ENCODE results near the gene RASSF7.

Gene RASSF7

DNA sequence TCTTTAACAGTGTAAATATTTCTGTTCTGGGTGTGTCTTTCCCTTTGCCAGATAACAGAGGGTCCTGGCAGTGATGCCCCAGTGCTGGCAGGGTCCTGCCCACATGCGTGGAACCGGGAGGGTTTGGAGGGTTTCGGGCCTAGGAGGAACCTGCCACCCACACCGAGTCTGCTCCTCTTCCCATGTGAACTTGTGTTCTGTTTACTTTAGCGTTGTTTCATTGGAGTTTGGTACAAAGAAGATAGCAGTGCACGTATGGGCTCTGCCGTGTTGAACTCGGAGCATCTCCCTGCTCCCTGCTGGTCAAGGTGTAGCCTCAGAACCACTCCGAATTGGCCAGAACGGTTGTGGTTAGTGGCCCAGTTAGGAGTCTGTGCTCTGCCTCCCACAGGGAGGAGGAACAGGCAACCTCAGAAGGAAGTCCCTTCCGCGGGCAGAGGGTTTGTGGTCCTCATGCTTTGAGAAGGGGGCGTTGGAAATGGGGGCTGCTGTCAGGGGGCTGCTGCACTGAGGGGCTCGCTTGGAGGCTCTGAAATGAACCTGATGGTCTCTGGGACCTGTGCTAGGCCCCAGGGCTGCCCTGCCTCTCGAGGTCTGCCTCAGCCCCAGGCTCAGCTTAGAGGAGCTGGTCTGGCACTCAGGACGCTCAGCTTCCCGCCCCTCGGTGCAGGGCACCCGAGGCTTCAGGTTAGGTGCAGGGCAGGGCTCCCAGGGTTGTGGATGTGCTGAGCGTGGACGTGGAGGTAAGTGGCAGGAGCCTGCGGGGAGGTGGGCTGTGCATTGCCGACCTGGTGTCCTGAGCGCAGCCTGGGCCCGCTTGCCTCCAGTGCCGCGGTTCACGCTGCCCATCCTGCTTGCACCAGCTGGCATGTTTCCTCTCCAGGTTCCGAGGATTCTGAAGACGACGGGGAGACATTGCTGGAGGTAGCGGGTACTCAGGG, 25.9 kb downstream of the RASSF7 start:
- TF ChIP-seq CTBP1 (IDR thresholded peaks at IDR 0.05; ENCODE audit: borderline replicate concordance) (no peak), SUZ12 (IDR thresholded peaks at IDR 0.05) (no peak), SP1 (IDR thresholded peaks at IDR 0.05) (no peak), HDGF (IDR thresholded peaks at IDR 0.05; ENCODE audit: borderline replicate concordance) (no peak), FOXA1 (IDR thresholded peaks at IDR 0.05) (no peak), PKNOX1 (IDR thresholded peaks at IDR 0.05) (no peak), ARNT (IDR thresholded peaks at IDR 0.05) (no peak), FOXM1 (IDR thresholded peaks at IDR 0.05; ENCODE audit: borderline replicate concordance) (no peak), LEF1 (IDR thresholded peaks at IDR 0.05; ENCODE audit: borderline replicate concordance) (no peak), BHLHE40 (IDR thresholded peaks at IDR 0.05; ENCODE audit: borderline replicate concordance) (no peak), TARDBP (IDR thresholded peaks at IDR 0.05) (no peak), ZNF384 (IDR thresholded peaks at IDR 0.05) (no peak), ELF4 (IDR thresholded peaks at IDR 0.05) (no peak), NFRKB (IDR thresholded peaks at IDR 0.05) (no peak), FOXK2 (IDR thresholded peaks at IDR 0.05) (no peak), L3MBTL2 (conservative IDR thresholded peaks at IDR 0.05) (no peak)
- ChIA-PET POLR2A (no interaction called here), CTCF (interaction anchor here (1.4 kb wide), 1 partner anchor 11 kb away, joined by 3 read pairs; no protein-coding TSS in a partner anchor)
- DNase-seq (ENCODE audit: extremely low spot score): no peak

DNA sequence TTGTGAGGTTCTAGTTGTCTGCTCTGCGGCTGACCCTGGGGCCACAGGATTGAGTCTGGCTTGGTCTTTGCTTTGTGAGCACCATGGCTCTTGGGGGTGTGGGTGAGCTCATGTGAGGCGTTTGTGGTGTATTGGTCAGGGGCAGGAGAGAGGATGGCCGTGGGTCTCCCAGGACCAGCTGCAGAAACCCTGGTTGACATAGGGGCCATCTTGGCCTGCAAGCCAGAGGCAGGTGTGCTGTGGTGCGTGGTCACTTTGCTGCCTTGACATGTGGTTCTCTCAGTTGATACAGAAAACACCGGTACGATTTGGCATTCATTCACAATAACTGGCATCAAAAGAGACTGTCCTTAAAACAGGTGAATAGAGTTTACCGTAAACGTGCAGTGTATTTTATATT, 26.8 kb downstream of the RASSF7 start:
- TF ChIP-seq ZNF384 (IDR thresholded peaks at IDR 0.05): no peak
- TF ChIP-seq HDGF (IDR thresholded peaks at IDR 0.05; ENCODE audit: borderline replicate concordance): no peak
- no peak for TF ChIP-seq FOXM1 (IDR thresholded peaks at IDR 0.05; ENCODE audit: borderline replicate concordance)
- TF ChIP-seq SP1 (IDR thresholded peaks at IDR 0.05): no peak
- TF ChIP-seq NFRKB (IDR thresholded peaks at IDR 0.05): no peak
- TF ChIP-seq FOXK2 (IDR thresholded peaks at IDR 0.05): no peak
- TF ChIP-seq BHLHE40 (IDR thresholded peaks at IDR 0.05; ENCODE audit: borderline replicate concordance): no peak
- no peak for TF ChIP-seq PKNOX1 (IDR thresholded peaks at IDR 0.05)
- TF ChIP-seq ARNT (IDR thresholded peaks at IDR 0.05): no peak
- TF ChIP-seq ELF4 (IDR thresholded peaks at IDR 0.05): no peak
- TF ChIP-seq CTBP1 (IDR thresholded peaks at IDR 0.05; ENCODE audit: borderline replicate concordance): no peak
- TF ChIP-seq L3MBTL2 (conservative IDR thresholded peaks at IDR 0.05): no peak
- no peak for TF ChIP-seq TARDBP (IDR thresholded peaks at IDR 0.05)
- TF ChIP-seq SUZ12 (IDR thresholded peaks at IDR 0.05): no peak
- TF ChIP-seq FOXA1 (IDR thresholded peaks at IDR 0.05): no peak
- no peak for TF ChIP-seq LEF1 (IDR thresholded peaks at IDR 0.05; ENCODE audit: borderline replicate concordance)
- DNase-seq (ENCODE audit: extremely low spot score): no peak
- ChIA-PET CTCF (no interaction called here), POLR2A (interaction anchor here (1.2 kb wide), 1 partner anchor 17 kb away, joined by 3 read pairs; no protein-coding TSS in a partner anchor)

DNA sequence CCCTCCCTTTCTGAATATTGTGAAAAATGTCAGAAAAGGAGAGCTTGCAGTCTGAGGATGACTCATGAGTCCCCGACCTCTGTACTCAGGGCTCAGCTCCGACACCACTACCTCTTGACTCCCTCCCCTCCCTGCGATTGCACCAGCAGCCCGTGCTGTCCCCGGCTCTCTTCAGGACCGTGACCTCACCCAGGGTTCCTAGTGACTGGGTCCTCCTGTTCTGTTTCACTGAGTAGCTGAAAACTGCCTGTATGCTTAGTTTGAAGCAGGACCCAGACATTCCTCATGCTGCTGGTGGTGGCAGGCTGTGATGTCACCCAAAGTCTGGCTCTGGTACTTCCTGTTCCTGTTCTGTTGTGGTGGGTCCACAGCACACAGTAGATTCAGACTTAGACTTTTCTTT, 27.2 kb downstream of the RASSF7 start:
- TF ChIP-seq LEF1 (IDR thresholded peaks at IDR 0.05; ENCODE audit: borderline replicate concordance): no peak
- ChIA-PET POLR2A (interaction anchor here (1.2 kb wide), 1 partner anchor 18 kb away, joined by 3 read pairs; no protein-coding TSS in a partner anchor), CTCF (no interaction called here)
- no peak for DNase-seq (ENCODE audit: extremely low spot score)

DNA sequence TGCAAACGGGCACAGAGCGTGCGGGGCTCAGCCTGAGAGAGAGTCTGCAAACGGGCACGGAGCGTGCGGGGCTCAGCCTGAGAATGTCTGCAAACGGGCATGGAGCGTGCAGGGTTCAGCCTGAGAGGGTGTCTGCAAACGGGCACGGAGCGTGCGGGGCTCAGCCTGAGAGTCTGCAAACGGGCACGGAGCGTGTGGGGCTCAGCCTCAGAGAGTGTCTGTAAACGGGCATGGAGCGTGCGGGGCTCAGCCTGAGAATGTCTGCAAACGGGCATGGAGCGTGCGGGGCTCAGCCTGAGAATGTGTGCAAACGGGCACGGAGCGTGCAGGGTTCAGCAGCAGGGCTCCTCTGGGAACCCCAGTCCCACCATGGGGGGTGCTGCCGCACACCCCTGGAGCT, 29.0 kb downstream of the RASSF7 start:
- TF ChIP-seq FOXA1 (IDR thresholded peaks at IDR 0.05) (no peak), LEF1 (IDR thresholded peaks at IDR 0.05; ENCODE audit: borderline replicate concordance) (no peak), L3MBTL2 (conservative IDR thresholded peaks at IDR 0.05) (no peak), HDGF (IDR thresholded peaks at IDR 0.05; ENCODE audit: borderline replicate concordance) (no peak), ELF4 (IDR thresholded peaks at IDR 0.05) (no peak), TARDBP (IDR thresholded peaks at IDR 0.05) (no peak), FOXK2 (IDR thresholded peaks at IDR 0.05) (no peak), SP1 (IDR thresholded peaks at IDR 0.05) (no peak), ARNT (IDR thresholded peaks at IDR 0.05) (no peak), FOXM1 (IDR thresholded peaks at IDR 0.05; ENCODE audit: borderline replicate concordance) (no peak), PKNOX1 (IDR thresholded peaks at IDR 0.05) (no peak), ZNF384 (IDR thresholded peaks at IDR 0.05) (no peak)
- POLR2A ChIA-PET: interaction anchor here (1.2 kb wide), 1 partner anchor 14 kb away, joined by 3 read pairs; no protein-coding TSS in a partner anchor
- CTCF ChIA-PET: no interaction called here
- DNase-seq (ENCODE audit: extremely low spot score): no peak

DNA sequence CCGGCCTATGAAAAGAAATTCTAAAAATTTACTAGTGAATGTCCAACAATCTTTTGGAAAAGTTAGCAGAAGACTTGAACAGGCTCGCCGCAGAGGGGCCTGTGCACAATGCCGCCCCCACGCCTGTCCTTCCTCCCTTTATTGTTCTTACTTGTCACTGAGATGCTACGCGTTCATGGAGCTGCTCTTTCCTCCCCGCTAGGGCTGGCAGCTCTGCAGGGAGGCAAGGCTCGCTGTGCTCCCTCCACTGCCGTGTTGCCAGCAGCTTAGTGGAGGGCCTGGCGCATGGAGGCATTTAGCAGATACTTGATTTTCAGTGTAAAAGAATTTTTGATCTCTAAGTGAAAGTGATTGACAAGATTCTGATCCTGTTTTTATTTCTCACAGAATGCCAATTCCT, 30.2 kb downstream of the RASSF7 start:
- no peak for DNase-seq (ENCODE audit: extremely low spot score)
- ChIA-PET CTCF (no interaction called here), POLR2A (interaction anchor here (0.9 to 1.0 kb wide), 2 partner anchors 8 to 15 kb away, joined by 3 read pairs; partner anchors contain the start of gene PHRF1)
- no peak for TF ChIP-seq BHLHE40 (IDR thresholded peaks at IDR 0.05; ENCODE audit: borderline replicate concordance)
- no peak for TF ChIP-seq CTBP1 (IDR thresholded peaks at IDR 0.05; ENCODE audit: borderline replicate concordance)
- no peak for TF ChIP-seq ZNF384 (IDR thresholded peaks at IDR 0.05)
- no peak for TF ChIP-seq FOXM1 (IDR thresholded peaks at IDR 0.05; ENCODE audit: borderline replicate concordance)
- TF ChIP-seq TARDBP (IDR thresholded peaks at IDR 0.05): no peak
- TF ChIP-seq SP1 (IDR thresholded peaks at IDR 0.05): no peak
- TF ChIP-seq FOXA1 (IDR thresholded peaks at IDR 0.05): no peak
- TF ChIP-seq ELF4 (IDR thresholded peaks at IDR 0.05): no peak
- TF ChIP-seq HDGF (IDR thresholded peaks at IDR 0.05; ENCODE audit: borderline replicate concordance): no peak
- TF ChIP-seq NFRKB (IDR thresholded peaks at IDR 0.05): no peak
- no peak for TF ChIP-seq ARNT (IDR thresholded peaks at IDR 0.05)
- TF ChIP-seq SUZ12 (IDR thresholded peaks at IDR 0.05): no peak
- TF ChIP-seq L3MBTL2 (conservative IDR thresholded peaks at IDR 0.05): no peak
- TF ChIP-seq PKNOX1 (IDR thresholded peaks at IDR 0.05): no peak
- TF ChIP-seq LEF1 (IDR thresholded peaks at IDR 0.05; ENCODE audit: borderline replicate concordance): no peak
- no peak for TF ChIP-seq FOXK2 (IDR thresholded peaks at IDR 0.05)

Data from HEK293T (cell line).